ENCODE measurements around the gene SIGLEC15.
"Not testable (repeated sequence)": the region's sequence is repeated elsewhere in the genome, so short reads cannot be mapped to it uniquely, and the experiment has no call there.

Gene SIGLEC15

GRCh38 chr18:45841060-45841764, 15.7 kb downstream of the SIGLEC15 start:
- H3K4me3 ChIP-seq (ENCODE audit: low read depth, low read length) = no peak overlapping the region

DNA sequence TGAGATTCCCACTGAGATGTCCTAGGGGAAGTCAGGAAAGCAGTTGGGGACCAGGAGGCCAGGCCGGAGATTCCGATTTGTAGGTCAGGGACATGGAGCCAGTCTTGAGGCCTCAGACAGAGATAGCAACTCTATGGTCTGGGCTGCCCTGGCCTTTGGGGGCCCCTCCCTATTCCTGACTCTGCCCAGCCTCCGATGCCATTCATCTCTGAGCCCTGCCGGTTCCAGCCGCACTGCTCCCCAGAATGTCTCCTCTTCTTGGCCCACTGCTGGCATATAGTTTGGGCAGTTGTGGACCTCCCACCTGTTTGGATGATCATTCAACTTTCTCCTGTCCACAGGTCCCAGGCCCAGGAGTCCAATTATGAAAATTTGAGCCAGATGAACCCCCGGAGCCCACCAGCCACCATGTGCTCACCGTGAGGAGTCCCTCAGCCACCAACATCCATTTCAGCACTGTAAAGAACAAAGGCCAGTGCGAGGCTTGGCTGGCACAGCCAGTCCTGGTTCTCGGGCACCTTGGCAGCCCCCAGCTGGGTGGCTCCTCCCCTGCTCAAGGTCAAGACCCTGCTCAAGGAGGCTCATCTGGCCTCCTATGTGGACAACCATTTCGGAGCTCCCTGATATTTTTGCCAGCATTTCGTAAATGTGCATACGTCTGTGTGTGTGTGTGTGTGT, 16.4 kb downstream of the SIGLEC15 start:
- no peak overlapping the region for H3K4me3 ChIP-seq (ENCODE audit: low read depth, low read length)

More at GRCh38 chr18:45841060-45841764, 15.7 kb downstream of the SIGLEC15 start:
- DNase-seq (ENCODE audit: low read depth) = no peak

GRCh38 chr18:45843019-45843418, 17.5 kb downstream of the SIGLEC15 start:
- no peak for DNase-seq (ENCODE audit: low read depth)

More for the DNA sequence above, 16.4 kb downstream of the SIGLEC15 start:
- no peak for DNase-seq (ENCODE audit: low read depth)

DNA sequence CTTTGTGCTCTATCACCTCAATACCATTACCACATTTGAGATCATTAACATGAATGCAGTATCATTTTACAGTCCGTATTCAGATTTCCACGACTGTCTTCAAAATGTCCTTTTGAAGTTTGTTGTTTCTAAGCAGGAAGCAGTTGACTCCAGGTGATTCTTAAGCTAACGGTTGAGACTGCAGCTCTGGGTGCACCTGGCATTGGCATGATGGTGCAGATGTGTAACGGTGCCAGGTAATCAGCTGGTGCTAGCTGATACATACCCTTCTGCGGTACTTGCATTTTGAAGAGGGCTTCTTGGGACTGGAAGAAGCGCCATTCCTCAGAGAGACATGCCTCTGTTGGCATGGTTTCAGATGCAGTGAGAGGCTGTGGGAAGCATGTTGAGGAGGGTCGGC, 19.5 kb downstream of the SIGLEC15 start:
- H3K4me3 ChIP-seq (ENCODE audit: low read depth, low read length) = no peak overlapping the region
- DNase-seq (ENCODE audit: low read depth) = no peak

More at GRCh38 chr18:45843019-45843418, 17.5 kb downstream of the SIGLEC15 start:
- no peak overlapping the region for H3K4me3 ChIP-seq (ENCODE audit: low read depth, low read length)

DNA sequence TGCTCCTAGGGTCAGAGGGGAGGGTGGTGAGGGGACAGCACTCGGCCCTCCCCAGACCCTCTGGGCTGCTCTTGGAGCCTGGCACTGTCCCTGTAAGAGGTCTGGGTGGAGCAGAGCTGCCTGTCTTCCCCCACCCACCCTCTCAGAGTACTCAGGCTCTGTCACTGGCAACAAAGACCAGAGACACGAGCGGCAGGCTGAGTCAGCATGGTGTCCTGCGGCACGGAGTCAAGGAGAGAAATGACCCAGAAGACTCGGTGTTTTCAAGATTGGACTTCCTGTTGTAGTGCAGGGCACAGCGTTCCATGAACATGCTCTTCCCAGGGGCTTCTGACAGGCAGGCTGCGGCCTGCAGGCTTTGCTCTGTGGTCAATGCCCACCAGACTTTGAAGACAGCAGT, 19.9 kb downstream of the SIGLEC15 start:
- DNase-seq (ENCODE audit: low read depth) = no peak
- no peak overlapping the region for H3K4me3 ChIP-seq (ENCODE audit: low read depth, low read length)

DNA sequence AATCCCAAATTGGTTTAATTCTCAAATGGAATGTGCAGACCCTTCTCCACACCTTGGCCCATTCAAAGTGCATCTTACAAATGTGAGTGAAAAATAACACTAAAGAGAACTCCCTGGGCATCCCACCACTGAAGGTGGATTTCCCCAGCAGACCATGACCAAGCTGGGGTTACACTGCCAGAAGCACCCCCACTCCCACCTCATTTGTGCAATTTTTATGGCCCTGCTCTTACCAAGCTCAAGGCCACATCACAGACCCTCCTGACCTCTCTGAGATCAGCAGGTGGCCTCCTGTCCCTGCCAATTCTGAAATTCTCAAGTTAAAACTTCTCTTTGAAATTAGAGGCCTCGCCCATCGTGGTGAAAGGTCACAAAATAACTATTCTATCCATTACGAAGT, 21.6 kb downstream of the SIGLEC15 start:
- H3K4me3 ChIP-seq (ENCODE audit: low read depth, low read length) = no peak overlapping the region
- DNase-seq (ENCODE audit: low read depth) = no peak

- H3K4me3 ChIP-seq (ENCODE audit: low read depth, low read length); DNase-seq (ENCODE audit: low read depth): not testable (repeated sequence)
These were observed 23.2 kb downstream of the SIGLEC15 start for GRCh38 chr18:45848643-45849042.

GRCh38 chr18:45849529-45849928, 24.1 kb downstream of the SIGLEC15 start:
- no peak for DNase-seq (ENCODE audit: low read depth)
- H3K4me3 ChIP-seq (ENCODE audit: low read depth, low read length) = no peak overlapping the region

DNA sequence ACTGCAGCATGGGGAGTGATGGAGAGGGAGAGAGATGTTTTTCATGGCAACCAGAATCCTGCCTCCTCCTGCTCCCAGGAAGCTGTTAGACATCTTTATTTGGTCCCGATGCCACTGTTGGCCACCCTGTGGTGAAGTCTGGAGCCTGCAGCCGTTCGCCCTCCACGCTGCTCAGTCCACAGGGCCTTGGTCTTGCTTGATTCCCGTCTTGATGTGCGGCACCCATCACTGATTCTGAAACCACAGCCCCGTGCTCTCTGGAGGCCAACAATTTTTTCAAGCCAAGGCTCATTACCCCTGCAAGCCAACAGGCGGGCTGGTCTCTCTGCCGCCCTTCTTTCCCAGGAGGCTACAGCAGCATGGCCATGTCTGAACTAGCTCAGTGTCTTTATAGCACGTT, 24.5 kb downstream of the SIGLEC15 start:
- H3K4me3 ChIP-seq (ENCODE audit: low read depth, low read length) = no peak overlapping the region
- no peak for DNase-seq (ENCODE audit: low read depth)

GRCh38 chr18:45851161-45851925, 25.9 kb downstream of the SIGLEC15 start:
- no peak for DNase-seq (ENCODE audit: low read depth)
- H3K4me3 ChIP-seq (ENCODE audit: low read depth, low read length) = no peak overlapping the region

- no peak overlapping the region for H3K4me3 ChIP-seq (ENCODE audit: low read depth, low read length)
- DNase-seq (ENCODE audit: low read depth) = no peak
These were observed 27.2 kb downstream of the SIGLEC15 start for GRCh38 chr18:45852631-45853030.

- no peak overlapping the region for H3K4me3 ChIP-seq (ENCODE audit: low read depth, low read length)
- no peak for DNase-seq (ENCODE audit: low read depth)
These were observed 28.6 kb downstream of the SIGLEC15 start for GRCh38 chr18:45854036-45854586.

DNA sequence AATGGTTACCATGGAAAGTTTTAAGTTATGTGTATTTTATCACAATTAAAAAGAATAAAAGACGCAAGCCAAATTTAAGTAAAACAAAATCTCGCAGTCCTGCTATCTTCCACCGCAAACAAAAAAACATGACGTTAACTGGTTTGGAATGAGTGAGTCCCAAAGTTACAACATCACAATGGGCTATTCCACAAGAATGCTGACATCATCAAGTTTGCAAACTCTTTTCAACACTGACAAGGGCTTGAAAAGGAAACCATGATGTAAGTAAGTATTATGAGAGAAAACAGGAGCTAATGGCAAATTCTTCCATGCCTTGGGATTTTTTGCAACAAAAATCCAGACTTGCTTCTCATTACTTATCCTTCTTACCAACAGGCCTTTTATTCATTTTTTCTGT, 31.1 kb downstream of the SIGLEC15 start:
- H3K4me3 ChIP-seq (ENCODE audit: low read depth, low read length) = no peak overlapping the region
- peak; percentile 57 for DNase-seq (ENCODE audit: low read depth)

- no peak for DNase-seq (ENCODE audit: low read depth)
- no peak overlapping the region for H3K4me3 ChIP-seq (ENCODE audit: low read depth, low read length)
These were observed 33.9 kb downstream of the SIGLEC15 start for GRCh38 chr18:45859334-45859733.

GRCh38 chr18:45860492-45860891, 35.0 kb downstream of the SIGLEC15 start:
- H3K4me3 ChIP-seq (ENCODE audit: low read depth, low read length) = no peak overlapping the region
- DNase-seq (ENCODE audit: low read depth) = no peak

GRCh38 chr18:45860971-45861370, 35.5 kb downstream of the SIGLEC15 start:
- H3K4me3 ChIP-seq (ENCODE audit: low read depth, low read length) = no peak overlapping the region
- no peak for DNase-seq (ENCODE audit: low read depth)

DNA sequence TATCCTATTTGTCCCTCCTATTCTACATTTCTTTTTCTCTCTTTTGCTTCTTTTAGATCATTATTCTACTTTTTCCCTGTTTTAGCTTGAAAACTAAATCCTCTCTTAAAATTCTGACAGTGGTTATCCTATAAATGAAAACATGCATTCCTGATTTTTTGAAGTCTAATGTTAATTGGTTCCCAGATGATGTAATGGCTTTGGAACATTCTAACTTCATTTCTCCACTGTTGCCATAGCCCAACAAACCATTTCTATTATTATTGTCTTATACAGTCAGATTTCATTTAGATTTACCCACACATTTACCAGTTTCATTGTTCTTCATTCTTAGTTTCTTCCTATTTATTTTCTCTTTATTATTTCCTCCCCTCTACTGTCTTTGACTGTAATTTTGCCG, 36.5 kb downstream of the SIGLEC15 start:
- DNase-seq (ENCODE audit: low read depth) = no peak
- no peak overlapping the region for H3K4me3 ChIP-seq (ENCODE audit: low read depth, low read length)

DNA sequence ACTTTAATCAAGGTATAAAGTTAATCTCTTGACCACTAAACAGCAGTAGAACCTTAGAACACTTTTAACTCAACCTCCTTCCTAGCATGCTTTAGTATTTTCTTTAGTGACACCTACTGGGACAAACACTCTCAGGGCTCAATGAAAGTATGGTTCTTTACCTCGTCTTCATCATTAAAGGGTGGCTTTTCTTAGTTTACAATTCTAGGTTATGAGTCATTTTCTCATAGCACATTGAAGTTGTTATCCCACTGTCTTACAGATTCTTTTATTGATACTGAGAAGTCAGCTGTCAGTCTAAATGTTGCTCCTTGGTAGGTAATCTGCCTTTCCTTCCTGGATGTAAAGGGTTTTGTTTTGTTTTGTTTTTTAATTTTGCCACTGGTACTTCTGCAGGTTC, 38.0 kb downstream of the SIGLEC15 start:
- DNase-seq (ENCODE audit: low read depth) = no peak
- no peak overlapping the region for H3K4me3 ChIP-seq (ENCODE audit: low read depth, low read length)

GRCh38 chr18:45864081-45864480, 38.6 kb downstream of the SIGLEC15 start:
- no peak overlapping the region for H3K4me3 ChIP-seq (ENCODE audit: low read depth, low read length)
- no peak for DNase-seq (ENCODE audit: low read depth)

DNA sequence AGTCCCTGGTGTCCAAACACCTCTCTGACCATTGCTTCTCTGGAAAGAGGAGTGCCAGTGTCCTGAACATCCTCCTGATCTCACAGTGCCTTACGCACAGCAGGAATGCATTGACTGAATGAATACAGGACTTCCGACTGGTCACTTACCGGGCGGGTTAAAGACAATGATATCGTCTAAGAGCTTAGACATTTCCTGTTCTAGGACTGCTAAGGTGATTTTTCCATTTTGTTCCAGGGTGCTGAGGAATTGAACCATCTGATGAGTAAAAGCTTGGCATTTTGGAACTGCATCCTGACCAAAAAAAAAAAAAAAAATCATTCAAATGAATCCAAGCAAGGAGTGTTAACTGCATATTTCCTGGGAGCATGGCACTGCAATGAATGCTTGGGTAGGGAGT, 40.0 kb downstream of the SIGLEC15 start:
- DNase-seq (ENCODE audit: low read depth) = no peak
- no peak overlapping the region for H3K4me3 ChIP-seq (ENCODE audit: low read depth, low read length)

Measured in skeletal muscle cell (primary cell).